ENCODE data around the gene COL9A3. TPM values are rescaled to one million over a fixed set of nuclear protein-coding genes. Genes with fewer than 3 reads are reported as not detected.

The COL9A3 gene
- total and polyA plus RNA-seq, 8 donors, result 1.7 to 183 (median 9.5) TPM

DNA sequence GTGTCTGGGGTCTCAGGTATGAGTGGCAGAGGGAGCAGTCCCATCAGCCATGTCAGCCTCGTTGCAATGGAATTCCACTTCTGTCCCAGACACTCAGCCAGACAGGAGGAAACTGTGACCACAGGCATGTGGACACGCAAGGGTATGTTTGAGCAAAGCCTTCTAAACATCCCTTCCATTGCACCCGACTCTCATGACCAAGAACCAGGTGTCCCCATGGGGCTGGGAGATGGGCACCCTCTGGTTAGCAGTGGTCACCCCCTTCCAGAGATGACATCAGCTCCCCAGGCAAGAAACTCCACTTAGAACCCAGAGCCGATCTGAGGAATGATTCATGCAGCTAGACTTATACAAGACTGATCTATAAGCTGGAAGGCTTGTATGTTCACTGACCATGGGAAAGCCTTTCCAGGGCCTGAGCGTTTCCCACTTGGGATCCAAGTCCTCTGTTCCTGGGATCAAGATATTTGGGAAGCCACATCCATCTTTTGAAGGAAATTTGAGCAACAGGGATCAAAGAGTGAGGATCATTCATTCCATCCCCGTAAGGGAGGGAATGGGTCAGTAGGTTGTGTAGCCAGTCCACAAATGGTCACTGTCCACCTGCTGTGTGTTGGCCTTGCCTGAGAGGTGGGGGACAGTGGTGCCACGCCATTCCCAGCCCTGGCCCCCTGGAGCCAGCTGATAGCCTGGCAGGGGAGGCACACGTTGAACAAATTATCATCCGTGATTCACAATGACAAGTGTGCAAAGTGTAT lies 24.5 kb upstream of the COL9A3 start:
- no peak for DNase-seq
- Histone ChIP-seq H3K4me3 (no peak overlapping the region), H3K9me3 (no peaks in the 10 kb centered on the region), H3K27ac (no peak overlapping the region), H3K4me1 (peaks cover 0 to 7% (median 5%) of the 10 kb centered on the region in 3 donors), H3K36me3 (no peaks in the 10 kb centered on the region), H3K27me3 (no peaks in the 10 kb centered on the region)
- intact Hi-C loops (cut with DNase I), result no loop called here
- 67 to 79% methylated on average over 9 of the region's 9 CpGs for WGBS, 2 donors
- TF ChIP-seq, protein P1, sequence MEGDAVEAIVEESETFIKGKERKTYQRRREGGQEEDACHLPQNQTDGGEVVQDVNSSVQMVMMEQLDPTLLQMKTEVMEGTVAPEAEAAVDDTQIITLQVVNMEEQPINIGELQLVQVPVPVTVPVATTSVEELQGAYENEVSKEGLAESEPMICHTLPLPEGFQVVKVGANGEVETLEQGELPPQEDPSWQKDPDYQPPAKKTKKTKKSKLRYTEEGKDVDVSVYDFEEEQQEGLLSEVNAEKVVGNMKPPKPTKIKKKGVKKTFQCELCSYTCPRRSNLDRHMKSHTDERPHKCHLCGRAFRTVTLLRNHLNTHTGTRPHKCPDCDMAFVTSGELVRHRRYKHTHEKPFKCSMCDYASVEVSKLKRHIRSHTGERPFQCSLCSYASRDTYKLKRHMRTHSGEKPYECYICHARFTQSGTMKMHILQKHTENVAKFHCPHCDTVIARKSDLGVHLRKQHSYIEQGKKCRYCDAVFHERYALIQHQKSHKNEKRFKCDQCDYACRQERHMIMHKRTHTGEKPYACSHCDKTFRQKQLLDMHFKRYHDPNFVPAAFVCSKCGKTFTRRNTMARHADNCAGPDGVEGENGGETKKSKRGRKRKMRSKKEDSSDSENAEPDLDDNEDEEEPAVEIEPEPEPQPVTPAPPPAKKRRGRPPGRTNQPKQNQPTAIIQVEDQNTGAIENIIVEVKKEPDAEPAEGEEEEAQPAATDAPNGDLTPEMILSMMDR (IDR thresholded peaks at IDR 0.05), result no peak
- no peak for ATAC-seq
- FAIRE-seq, result no peak

DNA sequence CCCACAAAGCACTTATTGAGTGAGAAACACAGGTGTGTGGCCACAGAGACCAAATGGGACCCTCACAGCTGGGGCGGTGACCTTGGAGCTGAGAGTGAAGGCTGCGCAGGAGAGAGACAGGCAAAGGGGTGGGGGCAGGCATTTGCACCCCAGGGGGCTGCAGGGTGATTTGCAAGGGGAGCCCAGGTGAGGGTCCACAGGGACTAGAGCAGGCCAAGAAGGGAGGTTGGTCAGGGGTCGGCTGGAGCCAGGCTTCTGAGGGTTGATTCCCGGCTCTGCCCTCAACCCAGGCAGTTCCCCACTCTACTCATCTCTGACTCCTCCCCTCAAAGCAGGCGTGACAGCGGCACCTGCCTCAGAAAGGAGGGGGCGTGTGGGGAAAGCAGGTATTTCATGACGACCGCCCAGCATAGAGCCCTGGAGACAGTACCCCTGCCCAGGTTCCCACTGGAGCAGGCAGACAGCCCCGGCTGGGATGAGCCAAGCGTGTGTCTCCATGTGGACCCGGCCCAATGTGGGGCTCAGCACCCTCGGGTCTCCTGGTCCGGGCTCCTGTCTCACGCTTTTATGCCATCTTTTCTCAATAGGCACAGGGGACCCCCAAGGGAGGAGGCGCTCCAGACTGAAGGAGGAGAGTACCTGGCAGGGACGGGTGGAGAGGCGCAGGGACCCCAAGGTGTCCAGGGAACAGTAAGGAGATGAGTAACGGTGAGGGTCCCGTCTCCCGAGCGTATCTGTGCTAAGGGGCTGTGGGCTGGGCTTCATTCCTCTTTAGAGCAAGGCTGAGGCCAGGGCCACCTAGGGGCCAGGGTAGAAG lies 23.7 kb upstream of the COL9A3 start:
- no peak for FAIRE-seq
- no peaks in the 10 kb centered on the region for H3K9me3 ChIP-seq
- DNase-seq, result peak in 2 of 6 donors; percentile 43 to 61
- intact Hi-C loops (cut with DNase I), result no loop called here
- TF ChIP-seq, protein P1 (IDR thresholded peaks at IDR 0.05), result no peak
- no peak overlapping the region for H3K4me3 ChIP-seq
- H3K27me3 ChIP-seq, result no peaks in the 10 kb centered on the region
- peak overlapping the region; percentile 77 to 92 (median 90) for H3K27ac ChIP-seq
- 77 to 79% methylated on average over 22 of the region's 22 CpGs for WGBS, 2 donors
- no peaks in the 10 kb centered on the region for H3K36me3 ChIP-seq
- H3K4me1 ChIP-seq, result peaks cover 0 to 9% (median 5%) of the 10 kb centered on the region in 3 donors
- no peak for ATAC-seq

DNA sequence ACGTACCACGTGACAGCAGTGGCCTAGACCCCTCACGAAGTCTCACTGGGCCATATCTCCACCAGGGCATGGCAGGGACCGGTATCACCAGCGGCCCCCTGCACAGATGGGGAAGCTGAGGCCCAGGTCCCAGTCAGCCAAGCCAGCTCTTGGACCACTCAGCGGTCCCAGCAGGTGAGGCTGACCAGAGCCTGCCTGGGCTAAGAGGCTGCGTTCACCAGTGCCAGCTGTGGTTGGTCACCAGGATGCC lies 23.2 kb upstream of the COL9A3 start:
- no peaks in the 10 kb centered on the region for H3K27me3 ChIP-seq
- ATAC-seq, result no peak
- no peaks in the 10 kb centered on the region for H3K36me3 ChIP-seq
- intact Hi-C loops (cut with DNase I), result no loop called here
- DNase-seq, result no peak
- H3K9me3 ChIP-seq, result no peaks in the 10 kb centered on the region
- TF ChIP-seq, protein P1 (IDR thresholded peaks at IDR 0.05), result no peak
- FAIRE-seq, result no peak
- H3K27ac ChIP-seq, result peak overlapping the region; percentile 77 to 92 (median 90)
- peaks cover 0 to 9% (median 5%) of the 10 kb centered on the region in 3 donors for H3K4me1 ChIP-seq
- peak overlapping the region in 3 of 4 donors; percentile 6 to 67 (median 41) for H3K4me3 ChIP-seq
- 55 to 67% methylated on average over 7 of the region's 7 CpGs for WGBS, 2 donors

DNA sequence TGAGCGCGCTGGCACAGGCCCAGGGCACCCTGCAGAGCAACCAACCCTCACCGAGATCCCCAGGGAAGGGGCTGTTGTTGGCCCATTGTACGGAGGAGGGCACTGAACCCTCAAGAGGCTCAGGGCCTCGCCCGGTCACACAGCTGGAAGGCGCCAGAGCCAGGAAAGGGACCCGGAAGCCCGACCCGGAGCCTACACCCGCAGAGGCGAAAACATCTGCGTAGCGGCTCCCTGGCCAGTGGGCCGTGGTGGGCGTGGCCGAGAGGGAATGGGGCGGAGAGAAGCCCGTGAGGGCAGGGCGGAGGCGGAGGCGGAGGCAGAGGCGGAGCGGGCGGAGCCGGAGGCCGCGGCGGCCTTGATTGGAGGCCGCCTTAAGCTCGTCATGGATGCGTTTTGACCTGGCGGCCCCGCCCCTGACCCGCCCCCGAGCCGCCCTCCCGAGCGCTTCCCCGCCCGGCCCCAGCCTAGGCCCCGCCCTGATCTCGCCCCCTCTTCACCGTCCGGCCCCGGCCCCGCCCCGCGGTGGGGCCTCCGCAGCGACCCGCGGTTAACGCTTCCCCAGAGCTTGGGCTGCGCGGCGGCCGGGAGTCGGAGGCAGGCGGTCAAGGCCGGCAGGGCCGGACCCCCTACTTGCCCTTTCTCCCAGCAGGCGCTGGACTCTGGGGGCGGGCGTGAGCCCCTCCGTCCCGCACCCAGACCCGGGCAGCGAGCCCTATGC lies 22.7 kb upstream of the COL9A3 start:
- TF ChIP-seq, protein P1 (IDR thresholded peaks at IDR 0.05), result no peak
- no peak for FAIRE-seq
- peak; percentile 95 to 99 (median 98) for DNase-seq
- WGBS, 2 donors, result 1% methylated on average over 59 to 69 of the region's 69 CpGs
- H3K4me3 ChIP-seq, result peak overlapping the region in 3 of 4 donors; percentile 31 to 67 (median 67)
- peak; percentile 85 to 92 (median 87) for ATAC-seq
- H3K9me3 ChIP-seq, result no peaks in the 10 kb centered on the region
- intact Hi-C loops (cut with DNase I), result no loop called here
- H3K27me3 ChIP-seq, result no peaks in the 10 kb centered on the region
- peak overlapping the region; percentile 77 to 92 (median 90) for H3K27ac ChIP-seq
- H3K4me1 ChIP-seq, result peaks cover 0 to 9% (median 5%) of the 10 kb centered on the region in 3 donors
- H3K36me3 ChIP-seq, result peaks cover 0 to 3% (median 1%) of the 10 kb centered on the region in 3 donors

All from pancreas (tissue), 10 donors.